WERI-Rb-1 (cell line): Measurements from ENCODE around the gene MDN1.
"Not testable (repeated sequence)": the region's sequence is repeated elsewhere in the genome, so short reads cannot be mapped to it uniquely, and the experiment has no call there.

ENCODE experiments used
- DNase-seq: peaks from one replicate; pipeline ENCODE4 v3.0.0-alpha.2; 2020
- H3K27ac ChIP-seq: fragments of 250-450 bp; sonication (Bioruptor Pico); 2 replicates; pipeline ENCODE4 v1.5.1; 2020; ENCODE audit warnings: mild to moderate bottlenecking, moderate library complexity
- H3K27me3 ChIP-seq: fragments of 250-450 bp; sonication (Bioruptor Pico); 2 replicates; pipeline ENCODE4 v1.5.1; 2021; ENCODE audit warnings: mild to moderate bottlenecking, low read depth, moderate library complexity; ENCODE audit not compliant: insufficient read depth, severe bottlenecking
- H3K36me3 ChIP-seq: fragments of 250-450 bp; sonication (Bioruptor Pico); 2 replicates; pipeline ENCODE4 v1.5.1; 2020; ENCODE audit warnings: mild to moderate bottlenecking, moderate library complexity
- H3K4me3 ChIP-seq: 2 replicates; pipeline ENCODE4 v1.5.1; 2011; ENCODE audit warnings: low read depth, mild to moderate bottlenecking, control low read depth, low read length
- H3K9me3 ChIP-seq: fragments of 250-450 bp; sonication (Bioruptor Pico); 2 replicates; pipeline ENCODE4 v1.5.1; 2021; ENCODE audit warnings: mild to moderate bottlenecking, moderate library complexity; ENCODE audit not compliant: severe bottlenecking
- CTCF ChIP-seq: IDR thresholded peaks from 2 replicates; pipeline ENCODE4 v1.5.1; 2011; ENCODE audit warnings: low read depth, mild to moderate bottlenecking, control low read depth, inconsistent platforms, low read length

The MDN1 gene

GRCh38 chr6:89655122-89655521 lies 164.5 kb downstream of the MDN1 start:
- no peak for TF ChIP-seq CTCF
- Histone ChIP-seq H3K36me3 (peaks cover 67% of the 10 kb centered on the region), H3K27ac (no peak overlapping the region), H3K27me3 (no peaks in the 10 kb centered on the region), H3K9me3 (no peaks in the 10 kb centered on the region), H3K4me3 (no peak overlapping the region)
- DNase-seq, result no peak

- no peak overlapping the region for H3K4me3 ChIP-seq
- no peak overlapping the region for H3K27ac ChIP-seq
- no peak for DNase-seq
- no peaks in the 10 kb centered on the region for H3K9me3 ChIP-seq
- no peak for TF ChIP-seq CTCF
- no peaks in the 10 kb centered on the region for H3K27me3 ChIP-seq
- peaks cover 78% of the 10 kb centered on the region for H3K36me3 ChIP-seq
These were observed 169.0 kb downstream of the MDN1 start for GRCh38 chr6:89650579-89650978.

GRCh38 chr6:89649682-89650081 lies 169.9 kb downstream of the MDN1 start:
- no peak for TF ChIP-seq CTCF
- Histone ChIP-seq H3K27me3 (no peaks in the 10 kb centered on the region), H3K27ac (no peak overlapping the region), H3K9me3 (no peaks in the 10 kb centered on the region), H3K36me3 (peaks cover 75% of the 10 kb centered on the region), H3K4me3 (no peak overlapping the region)
- DNase-seq, result no peak

- H3K27ac ChIP-seq, result no peak overlapping the region
- peaks cover 63% of the 10 kb centered on the region for H3K36me3 ChIP-seq
- TF ChIP-seq CTCF, result no peak
- no peaks in the 10 kb centered on the region for H3K27me3 ChIP-seq
- DNase-seq, result no peak
- no peaks in the 10 kb centered on the region for H3K9me3 ChIP-seq
- no peak overlapping the region for H3K4me3 ChIP-seq
These were observed 174.7 kb downstream of the MDN1 start for GRCh38 chr6:89644864-89645263.

- Histone ChIP-seq H3K27me3 (no peaks in the 10 kb centered on the region), H3K36me3 (peaks cover 54% of the 10 kb centered on the region), H3K27ac (no peak overlapping the region), H3K4me3 (no peak overlapping the region), H3K9me3 (no peaks in the 10 kb centered on the region)
- no peak for TF ChIP-seq CTCF
- no peak for DNase-seq
These were observed 176.2 kb downstream of the MDN1 start for GRCh38 chr6:89643406-89643805.

- no peaks in the 10 kb centered on the region for H3K27me3 ChIP-seq
- no peak overlapping the region for H3K4me3 ChIP-seq
- DNase-seq, result no peak
- H3K36me3 ChIP-seq, result peaks cover 53% of the 10 kb centered on the region
- H3K27ac ChIP-seq, result no peak overlapping the region
- TF ChIP-seq CTCF, result no peak
- H3K9me3 ChIP-seq, result no peaks in the 10 kb centered on the region
These were observed 176.6 kb downstream of the MDN1 start for GRCh38 chr6:89642956-89643355.

- not testable (repeated sequence) for H3K27ac ChIP-seq, H3K4me3 ChIP-seq, DNase-seq, H3K9me3 ChIP-seq, H3K27me3 ChIP-seq
- peaks cover 44% of the 10 kb centered on the region for H3K36me3 ChIP-seq
These were observed 178.0 kb downstream of the MDN1 start for GRCh38 chr6:89641581-89641980.
